ENCODE data around the gene LCA5L. TPM values are rescaled to one million over a fixed set of nuclear protein-coding genes. Genes with fewer than 3 reads are reported as not detected.

LCA5L gene
- total and polyA plus RNA-seq, 10 of the 15 experiments (the other 5 are each of a cell fraction or from before 2014, with no cell fraction given) = 0.18 to 0.55 (median 0.27) TPM; not detected in 2

DNA sequence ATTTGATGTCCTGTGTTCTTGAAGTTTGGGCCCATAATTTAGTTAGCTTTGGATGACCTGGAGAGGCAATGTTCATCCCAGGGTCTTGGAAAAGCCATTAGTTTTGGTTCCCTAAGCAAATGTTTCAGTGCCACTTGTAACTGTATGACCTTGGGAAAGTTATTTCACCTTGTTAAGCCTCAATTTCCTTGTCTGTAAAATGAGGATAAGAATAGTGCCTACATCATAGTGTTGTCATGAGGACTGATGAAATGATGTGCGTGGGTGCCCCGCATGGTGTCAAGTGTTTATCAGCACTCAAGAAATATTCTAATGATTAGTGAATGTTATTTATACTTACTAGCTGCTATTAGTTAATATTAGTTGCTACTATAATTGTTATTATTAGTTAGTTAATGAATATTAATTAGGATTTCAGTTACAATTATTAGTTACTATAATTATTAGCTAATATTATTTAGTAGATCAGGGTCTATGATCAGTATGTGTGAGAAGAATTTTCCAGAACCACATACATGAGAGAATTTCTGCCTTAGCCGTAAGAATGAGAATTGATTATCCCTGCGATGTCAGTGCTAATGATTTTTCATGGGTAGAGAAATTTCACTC is 8.1 kb upstream of the LCA5L start:
- in situ Hi-C loops (cut with MboI) (no loop called here), intact Hi-C loops (cut with micrococcal nuclease; ENCODE audit: unreplicated experiment) (no loop called here)
- Histone ChIP-seq H3K9ac (ENCODE audit: control insufficient read depth, insufficient read depth, low read length) (no peak overlapping the region), H3K9me3 (replicated peaks; ENCODE audit: control insufficient read depth, insufficient read depth, low read length) (no peaks in the 10 kb centered on the region), H3K79me2 (ENCODE audit: control insufficient read depth, insufficient read depth, low read length) (no peaks in the 10 kb centered on the region), H3K4me3 (no peak overlapping the region), H3K27ac (ENCODE audit: control insufficient read depth, insufficient read depth) (no peak overlapping the region), H3K4me2 (ENCODE audit: control insufficient read depth, insufficient read depth) (no peak overlapping the region), H4K20me1 (ENCODE audit: control insufficient read depth, insufficient read depth) (no peaks in the 10 kb centered on the region), H3K27me3 (replicated peaks in 1 of 2; ENCODE audit: control insufficient read depth in 2 of 2, insufficient read depth in 2 of 2, low read length in 1 of 2) (no peaks in the 10 kb centered on the region; a peak in 1 of 4 replicates), H3K4me1 (ENCODE audit: control insufficient read depth, insufficient read depth, low read length) (no peaks in the 10 kb centered on the region), H3K36me3 (ENCODE audit: control insufficient read depth in 2 of 2, insufficient read depth in 2 of 2, low read length in 1 of 2) (no peaks in the 10 kb centered on the region), H2AFZ (ENCODE audit: control insufficient read depth, low read depth, low read length) (no peak overlapping the region)
- no peak for ATAC-seq
- FAIRE-seq = no peak
- ChIA-PET RAD21 (ENCODE audit: unreplicated experiment) (no interaction called here), SMC1A (ENCODE audit: uncharacterized antibody, unreplicated experiment) (no interaction called here), CTCF (no interaction called here), POLR2A (no interaction called here)
- TF ChIP-seq FOXM1 (IDR thresholded peaks at IDR 0.05; ENCODE audit: low read depth, low read length) (no peak), NR2C2 (IDR thresholded peaks at IDR 0.05; ENCODE audit: borderline replicate concordance, control insufficient read depth, insufficient read length, low read depth) (no peak), NR2F1 (conservative IDR thresholded peaks at IDR 0.05) (no peak), TARDBP (IDR thresholded peaks at IDR 0.05; ENCODE audit: borderline replicate concordance) (no peak), POLR2AphosphoS5 (IDR thresholded peaks at IDR 0.05; ENCODE audit: low read length) (no peak), MTA3 (IDR thresholded peaks at IDR 0.05; ENCODE audit: borderline replicate concordance, low read length) (no peak), BHLHE40 (IDR thresholded peaks at IDR 0.05; ENCODE audit: borderline replicate concordance in 1 of 2, low read depth in 2 of 2, low read length in 1 of 2) (no peak), RAD21 (IDR thresholded peaks at IDR 0.05; ENCODE audit: insufficient read depth, low read depth, low read length) (no peak), PAX5 (IDR thresholded peaks at IDR 0.05; ENCODE audit: borderline replicate concordance, low read depth, low read length) (no peak), NFIC (IDR thresholded peaks at IDR 0.05; ENCODE audit: low read depth, low read length) (no peak), HDGF (IDR thresholded peaks at IDR 0.05) (no peak), NRF1 (conservative IDR thresholded peaks at IDR 0.05; ENCODE audit: low read depth, low read length) (no peak), CHD1 (IDR thresholded peaks at IDR 0.05; ENCODE audit: low read depth, low read length) (no peak), TCF12 (IDR thresholded peaks at IDR 0.05; ENCODE audit: low read depth, low read length) (no peak), NFXL1 (IDR thresholded peaks at IDR 0.05; ENCODE audit: borderline replicate concordance) (no peak)
- TF ChIP-seq, protein P1, sequence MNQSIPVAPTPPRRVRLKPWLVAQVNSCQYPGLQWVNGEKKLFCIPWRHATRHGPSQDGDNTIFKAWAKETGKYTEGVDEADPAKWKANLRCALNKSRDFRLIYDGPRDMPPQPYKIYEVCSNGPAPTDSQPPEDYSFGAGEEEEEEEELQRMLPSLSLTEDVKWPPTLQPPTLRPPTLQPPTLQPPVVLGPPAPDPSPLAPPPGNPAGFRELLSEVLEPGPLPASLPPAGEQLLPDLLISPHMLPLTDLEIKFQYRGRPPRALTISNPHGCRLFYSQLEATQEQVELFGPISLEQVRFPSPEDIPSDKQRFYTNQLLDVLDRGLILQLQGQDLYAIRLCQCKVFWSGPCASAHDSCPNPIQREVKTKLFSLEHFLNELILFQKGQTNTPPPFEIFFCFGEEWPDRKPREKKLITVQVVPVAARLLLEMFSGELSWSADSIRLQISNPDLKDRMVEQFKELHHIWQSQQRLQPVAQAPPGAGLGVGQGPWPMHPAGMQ (IDR thresholded peaks at IDR 0.05; ENCODE audit: borderline replicate concordance) = no peak
- TF ChIP-seq, protein P2, sequence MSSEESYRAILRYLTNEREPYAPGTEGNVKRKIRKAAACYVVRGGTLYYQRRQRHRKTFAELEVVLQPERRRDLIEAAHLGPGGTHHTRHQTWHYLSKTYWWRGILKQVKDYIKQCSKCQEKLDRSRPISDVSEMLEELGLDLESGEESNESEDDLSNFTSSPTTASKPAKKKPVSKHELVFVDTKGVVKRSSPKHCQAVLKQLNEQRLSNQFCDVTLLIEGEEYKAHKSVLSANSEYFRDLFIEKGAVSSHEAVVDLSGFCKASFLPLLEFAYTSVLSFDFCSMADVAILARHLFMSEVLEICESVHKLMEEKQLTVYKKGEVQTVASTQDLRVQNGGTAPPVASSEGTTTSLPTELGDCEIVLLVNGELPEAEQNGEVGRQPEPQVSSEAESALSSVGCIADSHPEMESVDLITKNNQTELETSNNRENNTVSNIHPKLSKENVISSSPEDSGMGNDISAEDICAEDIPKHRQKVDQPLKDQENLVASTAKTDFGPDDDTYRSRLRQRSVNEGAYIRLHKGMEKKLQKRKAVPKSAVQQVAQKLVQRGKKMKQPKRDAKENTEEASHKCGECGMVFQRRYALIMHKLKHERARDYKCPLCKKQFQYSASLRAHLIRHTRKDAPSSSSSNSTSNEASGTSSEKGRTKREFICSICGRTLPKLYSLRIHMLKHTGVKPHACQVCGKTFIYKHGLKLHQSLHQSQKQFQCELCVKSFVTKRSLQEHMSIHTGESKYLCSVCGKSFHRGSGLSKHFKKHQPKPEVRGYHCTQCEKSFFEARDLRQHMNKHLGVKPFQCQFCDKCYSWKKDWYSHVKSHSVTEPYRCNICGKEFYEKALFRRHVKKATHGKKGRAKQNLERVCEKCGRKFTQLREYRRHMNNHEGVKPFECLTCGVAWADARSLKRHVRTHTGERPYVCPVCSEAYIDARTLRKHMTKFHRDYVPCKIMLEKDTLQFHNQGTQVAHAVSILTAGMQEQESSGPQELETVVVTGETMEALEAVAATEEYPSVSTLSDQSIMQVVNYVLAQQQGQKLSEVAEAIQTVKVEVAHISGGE (CRISPR knock-in tag; IDR thresholded peaks at IDR 0.05) = no peak
- 77% methylated on average over 4 of the region's 4 CpGs for WGBS (ENCODE audit: insufficient coverage, insufficient replicate concordance, low lambda C conversion rate, missing lambda C conversion rate)
- no peak for DNase-seq (ENCODE audit: low read depth, low spot score)
- BruUV-seq (replicated peaks) = no TSS peak

Measured in GM12878 (cell line).